RWPE2 (cell line): Measurements from ENCODE around the gene SPRED2.

Experiments used
- ATAC-seq: fragments of 200-7000 bp; cut with Tn5 transposase; 3 replicates; pipeline ENCODE4 v1.9.1; 2021; ENCODE audit warnings: low read depth
- DNase-seq: peaks from one replicate; pipeline ENCODE4 v3.0.0-alpha.2; 2020; ENCODE audit warnings: low spot score
- H3K27ac ChIP-seq: fragments of 450-650 bp; 2 replicates; pipeline ENCODE4 v1.5.1; 2017; ENCODE audit warnings: mild to moderate bottlenecking; ENCODE audit not compliant: poor library complexity, severe bottlenecking
- H3K27me3 ChIP-seq: fragments of 250-450 bp; sonication (Bioruptor Pico); 2 replicates; pipeline ENCODE4 v1.5.1; 2021; ENCODE audit warnings: mild to moderate bottlenecking, moderate library complexity; ENCODE audit not compliant: insufficient read depth, poor library complexity, severe bottlenecking
- H3K36me3 ChIP-seq: fragments of 250-450 bp; sonication (Bioruptor Pico); 2 replicates; pipeline ENCODE4 v1.5.1; 2020; ENCODE audit warnings: low read depth, mild to moderate bottlenecking, moderate library complexity
- H3K4me1 ChIP-seq: fragments of 250-450 bp; sonication (Bioruptor Pico); 2 replicates; pipeline ENCODE4 v1.5.1; 2021; ENCODE audit warnings: mild to moderate bottlenecking, moderate library complexity; ENCODE audit not compliant: insufficient read depth, poor library complexity, severe bottlenecking
- H3K4me3 ChIP-seq: fragments of 250-450 bp; sonication (Bioruptor Pico); 2 replicates; pipeline ENCODE4 v1.5.1; 2021; ENCODE audit warnings: mild to moderate bottlenecking, moderate library complexity; ENCODE audit not compliant: severe bottlenecking
- H3K9me3 ChIP-seq: fragments of 250-450 bp; sonication (Bioruptor Pico); 2 replicates; pipeline ENCODE4 v1.5.1; 2021; ENCODE audit warnings: mild to moderate bottlenecking, moderate library complexity; ENCODE audit not compliant: severe bottlenecking
- TF ChIP-seq, protein P1 (sequence below): fragments of 450-650 bp; IDR thresholded peaks from one replicate; pipeline ENCODE4 v1.5.1; 2017; ENCODE audit warnings: mild to moderate bottlenecking, moderate library complexity; ENCODE audit not compliant: poor library complexity, severe bottlenecking

The SPRED2 gene

DNA sequence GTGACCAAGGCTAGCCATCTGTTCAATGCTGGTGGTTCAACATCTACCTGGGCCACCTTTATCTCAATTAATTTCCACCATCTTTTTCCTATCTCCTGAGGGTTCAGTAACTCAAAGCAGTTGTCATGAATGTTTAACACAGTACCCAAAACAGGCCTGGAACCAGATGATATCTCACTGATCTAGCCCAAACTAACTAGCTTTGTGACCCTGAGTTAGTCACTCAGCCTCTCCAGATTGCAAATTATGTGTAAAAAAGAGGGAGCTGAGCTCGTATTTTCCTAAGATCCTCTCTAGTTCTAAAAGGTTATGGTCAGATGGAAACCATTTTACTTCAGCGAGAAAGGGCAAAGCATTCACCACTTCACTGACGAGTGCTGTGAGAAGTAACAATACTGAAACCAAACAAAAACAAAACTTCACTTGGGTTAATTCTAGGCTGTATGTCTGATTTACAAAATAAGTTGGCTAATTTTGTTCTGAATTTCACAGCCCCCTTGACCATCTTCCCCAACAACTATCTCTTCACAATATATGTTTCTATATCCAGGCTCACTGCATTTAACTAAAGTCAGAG, 14.8 kb downstream of the SPRED2 start:
- TF ChIP-seq, protein P1, sequence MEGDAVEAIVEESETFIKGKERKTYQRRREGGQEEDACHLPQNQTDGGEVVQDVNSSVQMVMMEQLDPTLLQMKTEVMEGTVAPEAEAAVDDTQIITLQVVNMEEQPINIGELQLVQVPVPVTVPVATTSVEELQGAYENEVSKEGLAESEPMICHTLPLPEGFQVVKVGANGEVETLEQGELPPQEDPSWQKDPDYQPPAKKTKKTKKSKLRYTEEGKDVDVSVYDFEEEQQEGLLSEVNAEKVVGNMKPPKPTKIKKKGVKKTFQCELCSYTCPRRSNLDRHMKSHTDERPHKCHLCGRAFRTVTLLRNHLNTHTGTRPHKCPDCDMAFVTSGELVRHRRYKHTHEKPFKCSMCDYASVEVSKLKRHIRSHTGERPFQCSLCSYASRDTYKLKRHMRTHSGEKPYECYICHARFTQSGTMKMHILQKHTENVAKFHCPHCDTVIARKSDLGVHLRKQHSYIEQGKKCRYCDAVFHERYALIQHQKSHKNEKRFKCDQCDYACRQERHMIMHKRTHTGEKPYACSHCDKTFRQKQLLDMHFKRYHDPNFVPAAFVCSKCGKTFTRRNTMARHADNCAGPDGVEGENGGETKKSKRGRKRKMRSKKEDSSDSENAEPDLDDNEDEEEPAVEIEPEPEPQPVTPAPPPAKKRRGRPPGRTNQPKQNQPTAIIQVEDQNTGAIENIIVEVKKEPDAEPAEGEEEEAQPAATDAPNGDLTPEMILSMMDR: no peak
- Histone ChIP-seq H3K4me3 (no peak overlapping the region), H3K9me3 (no peaks in the 10 kb centered on the region), H3K27me3 (no peaks in the 10 kb centered on the region), H3K27ac (peak overlapping the region; percentile 4), H3K4me1 (peaks cover 15% of the 10 kb centered on the region), H3K36me3 (peaks cover 5% of the 10 kb centered on the region; the same call in 1 of the 2 replicates)
- no peak for DNase-seq
- no peak for ATAC-seq

DNA sequence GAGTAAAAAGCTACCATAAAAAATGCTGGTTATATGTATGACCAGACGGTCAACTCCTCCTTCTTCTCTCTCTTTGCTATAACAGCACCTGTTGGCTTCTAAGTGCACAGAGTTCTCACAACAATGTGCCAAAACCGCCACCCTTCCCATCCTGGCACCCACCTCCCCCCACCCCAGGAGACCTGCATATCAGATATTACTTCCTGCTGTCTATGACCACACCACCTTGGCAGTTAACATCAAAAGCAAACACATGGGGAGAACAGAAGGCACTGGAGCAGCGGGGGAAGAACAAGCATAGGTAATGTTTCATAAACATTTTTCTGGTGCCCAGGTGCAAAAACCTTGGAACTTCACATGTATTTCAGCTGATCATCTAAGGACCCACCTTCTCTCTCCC, 15.5 kb downstream of the SPRED2 start:
- DNase-seq (no peak), ATAC-seq (no peak)
- Histone ChIP-seq H3K4me3 (no peak overlapping the region), H3K27me3 (no peaks in the 10 kb centered on the region), H3K36me3 (peaks cover 5% of the 10 kb centered on the region; the same call in 1 of the 2 replicates), H3K9me3 (no peaks in the 10 kb centered on the region), H3K4me1 (peaks cover 15% of the 10 kb centered on the region), H3K27ac (peak overlapping the region; percentile 4)
- TF ChIP-seq, protein P1: no peak

DNA sequence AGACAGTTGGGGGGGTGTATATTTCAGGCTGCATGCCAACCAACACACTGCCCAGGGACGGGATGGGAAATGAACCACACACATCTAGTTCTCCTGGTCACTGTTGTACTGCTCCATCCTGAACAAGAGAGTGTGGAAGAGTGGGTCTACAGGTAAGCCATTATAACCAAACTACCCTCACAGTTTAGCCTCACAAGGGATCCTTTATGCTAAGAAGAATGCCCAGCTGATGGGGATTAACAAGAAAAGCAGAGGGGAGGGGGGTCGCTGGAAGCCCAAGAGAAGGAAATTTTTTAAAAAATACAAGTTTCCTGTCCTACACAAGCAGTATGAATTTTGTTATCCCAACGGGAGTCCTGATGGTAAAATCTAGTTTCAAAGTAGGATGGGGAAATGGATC, 16.1 kb downstream of the SPRED2 start:
- Histone ChIP-seq H3K27me3 (no peaks in the 10 kb centered on the region), H3K4me3 (no peak overlapping the region), H3K36me3 (peaks cover 5% of the 10 kb centered on the region; the same call in 1 of the 2 replicates), H3K27ac (no peak overlapping the region), H3K9me3 (no peaks in the 10 kb centered on the region), H3K4me1 (peaks cover 11% of the 10 kb centered on the region)
- TF ChIP-seq, protein P1: no peak
- ATAC-seq: no peak
- DNase-seq: no peak

DNA sequence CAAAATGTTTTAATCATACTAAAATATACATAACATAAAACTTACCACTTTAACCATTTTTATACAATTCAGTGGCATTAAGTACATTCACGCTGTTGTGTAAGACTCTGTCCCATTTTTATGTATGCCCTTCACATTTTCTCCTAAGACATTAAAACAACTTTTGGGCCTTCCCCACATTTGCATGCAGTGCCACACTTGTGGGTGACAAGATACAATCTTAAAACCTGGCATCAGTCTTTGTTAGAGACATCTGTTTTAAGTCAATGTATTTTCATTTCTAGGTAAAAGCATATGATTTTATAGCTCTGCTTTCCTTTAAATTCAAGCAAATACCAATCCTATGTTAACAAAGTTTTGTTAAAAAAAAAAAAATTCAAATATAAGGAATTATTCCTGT, 17.3 kb downstream of the SPRED2 start:
- TF ChIP-seq, protein P1: no peak

DNA sequence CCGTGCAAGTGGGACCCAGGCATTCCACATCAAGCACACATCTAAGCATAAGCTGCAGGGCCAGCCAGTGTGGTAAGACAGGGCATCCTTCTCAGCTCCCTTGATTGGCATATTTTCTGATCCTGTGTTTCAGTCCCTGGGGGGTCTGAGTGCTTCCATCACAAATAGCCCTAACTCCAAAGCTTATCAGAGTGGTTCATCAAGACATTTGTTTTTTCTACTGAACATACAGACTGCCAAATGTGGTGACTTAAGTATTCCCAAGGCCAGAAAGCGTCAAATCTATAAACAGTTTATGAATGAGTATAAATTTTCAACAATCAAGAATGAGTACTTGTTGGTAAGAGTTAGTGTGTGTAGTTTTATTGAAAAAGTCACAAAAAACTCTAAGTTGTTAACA, 18.8 kb downstream of the SPRED2 start:
- Histone ChIP-seq H3K4me3 (no peak overlapping the region), H3K36me3 (0 out of 2 replicates have a peak, but pooled peaks cover 4% of the 10 kb centered on the region), H3K4me1 (no peaks in the 10 kb centered on the region), H3K9me3 (no peaks in the 10 kb centered on the region), H3K27me3 (no peaks in the 10 kb centered on the region), H3K27ac (no peak overlapping the region)
- TF ChIP-seq, protein P1: no peak
- DNase-seq: no peak
- no peak for ATAC-seq

More for the DNA sequence above, 17.3 kb downstream of the SPRED2 start:
- ATAC-seq (no peak), DNase-seq (no peak)
- Histone ChIP-seq H3K27me3 (no peaks in the 10 kb centered on the region), H3K4me1 (no peaks in the 10 kb centered on the region), H3K36me3 (no peaks in the 10 kb centered on the region), H3K27ac (no peak overlapping the region), H3K4me3 (no peak overlapping the region), H3K9me3 (no peaks in the 10 kb centered on the region)
